Mesendoderm (in vitro differentiated cells): Measurements from ENCODE around the gene NR4A1.

Experiments
- DNase-seq: peaks from one replicate; pipeline ENCODE4 v3.0.0; 2013
- H2AK5ac ChIP-seq: 2 replicates; pipeline ENCODE4 v1.6.1; 2013; ENCODE audit warnings: low read length, inconsistent platforms
- H2BK120ac ChIP-seq: 2 replicates; pipeline ENCODE4 v1.6.1; 2013; ENCODE audit warnings: low read depth, mild to moderate bottlenecking, low read length, moderate library complexity, mixed read lengths
- H2BK15ac ChIP-seq: replicated peaks from 2 replicates; pipeline ENCODE4 v1.6.1; 2013; ENCODE audit warnings: low read depth, mild to moderate bottlenecking, moderate library complexity
- H2BK5ac ChIP-seq: 2 replicates; pipeline ENCODE4 v1.6.1; 2013; ENCODE audit warnings: low read length, inconsistent platforms
- H3K18ac ChIP-seq: 2 replicates; pipeline ENCODE4 v1.6.1; 2013; ENCODE audit warnings: mild to moderate bottlenecking, low read length, mixed read lengths
- H3K23ac ChIP-seq: one replicate; pipeline ENCODE4 v1.6.1; 2013; ENCODE audit warnings: low read length
- H3K27ac ChIP-seq: 2 replicates; pipeline ENCODE4 v1.5.1; 2013; ENCODE audit warnings: low read depth, mild to moderate bottlenecking, inconsistent platforms, low read length, moderate library complexity
- H3K27me3 ChIP-seq: 2 replicates; pipeline ENCODE4 v1.6.1; 2013; ENCODE audit warnings: low read length, control low read depth, mild to moderate bottlenecking, inconsistent platforms; ENCODE audit not compliant: insufficient read depth, poor library complexity
- H3K36me3 ChIP-seq: 2 replicates; pipeline ENCODE4 v1.6.1; 2013; ENCODE audit warnings: low read length, inconsistent platforms; ENCODE audit not compliant: control insufficient read depth, insufficient read depth
- H3K4ac ChIP-seq: one replicate; pipeline ENCODE4 v1.6.1; 2013; ENCODE audit warnings: low read depth, mild to moderate bottlenecking, low read length, moderate library complexity
- H3K4me1 ChIP-seq: 2 replicates; pipeline ENCODE4 v1.6.1; 2013; ENCODE audit warnings: low read depth, low read length, inconsistent platforms; ENCODE audit not compliant: control insufficient read depth
- H3K4me2 ChIP-seq: 2 replicates; pipeline ENCODE4 v1.6.1; 2013; ENCODE audit warnings: low read length
- H3K4me3 ChIP-seq: 2 replicates; pipeline ENCODE4 v1.5.1; 2013; ENCODE audit warnings: mild to moderate bottlenecking, low read length
- H3K56ac ChIP-seq: one replicate; pipeline ENCODE4 v1.6.1; 2013; ENCODE audit warnings: low read length
- H3K79me1 ChIP-seq: 2 replicates; pipeline ENCODE4 v1.6.1; 2013; ENCODE audit warnings: low read length, inconsistent platforms
- H3K79me2 ChIP-seq: 2 replicates; pipeline ENCODE4 v1.6.1; 2013; ENCODE audit warnings: mild to moderate bottlenecking, low read length; ENCODE audit not compliant: control insufficient read depth, insufficient read depth
- H3K9ac ChIP-seq: 2 replicates; pipeline ENCODE4 v1.6.1; 2013; ENCODE audit warnings: low read length, inconsistent platforms
- H4K5ac ChIP-seq: one replicate; pipeline ENCODE4 v1.6.1; 2013; ENCODE audit warnings: low read length
- H4K8ac ChIP-seq: one replicate; pipeline ENCODE4 v1.6.1; 2013; ENCODE audit warnings: low read depth, mild to moderate bottlenecking, control low read depth, low read length, moderate library complexity
- WGBS: extraction: QIAGEN DNeasy Blood & Tissue Kit; methylation state at CpG from one replicate; pipeline ENCODE4 v1.1.7; 2013; ENCODE audit warnings: low lambda C conversion rate, missing lambda C conversion rate; ENCODE audit not compliant: insufficient coverage; ENCODE audit errors: extremely low coverage; 5-methylcytosine and 5-hydroxymethylcytosine counted together

The NR4A1 gene

DNA sequence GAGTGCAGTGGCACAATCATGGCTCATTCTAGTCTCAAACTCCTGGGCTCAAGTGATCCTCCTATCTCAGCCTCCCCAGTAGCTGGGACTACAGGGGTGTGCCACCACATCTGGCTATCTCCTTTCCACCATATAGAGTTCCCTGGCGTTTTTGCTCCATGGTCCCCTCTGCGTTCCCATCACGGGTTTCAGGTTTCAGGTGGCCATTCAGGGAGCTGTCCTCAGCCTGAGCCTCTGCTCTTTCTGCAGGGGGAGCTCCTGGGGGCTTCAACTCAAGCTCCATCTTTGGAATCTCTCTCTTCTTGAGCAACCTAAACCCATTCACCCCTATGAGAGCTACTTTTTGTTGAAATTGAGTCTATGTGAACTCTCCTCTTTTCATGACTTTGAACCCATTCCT lies 39.8 kb downstream of the NR4A1 start:
- Histone ChIP-seq H4K5ac (no peak overlapping the region), H3K4me2 (no peak overlapping the region), H2AK5ac (no peak overlapping the region), H3K79me2 (no peaks in the 10 kb centered on the region), H2BK120ac (no peak overlapping the region), H3K79me1 (no peaks in the 10 kb centered on the region), H3K36me3 (no peaks in the 10 kb centered on the region), H3K4me3 (no peak overlapping the region), H3K27me3 (no peaks in the 10 kb centered on the region), H3K56ac (no peak overlapping the region), H3K4ac (no peak overlapping the region), H3K9ac (no peak overlapping the region), H2BK15ac (no peak overlapping the region), H2BK5ac (no peak overlapping the region), H3K23ac (no peak overlapping the region), H3K18ac (no peak overlapping the region), H3K4me1 (no peaks in the 10 kb centered on the region), H4K8ac (no peak overlapping the region), H3K27ac (no peak overlapping the region)
- WGBS, result no CpG with 5 or more reads among the region's 3 CpGs
- no peak for DNase-seq

DNA sequence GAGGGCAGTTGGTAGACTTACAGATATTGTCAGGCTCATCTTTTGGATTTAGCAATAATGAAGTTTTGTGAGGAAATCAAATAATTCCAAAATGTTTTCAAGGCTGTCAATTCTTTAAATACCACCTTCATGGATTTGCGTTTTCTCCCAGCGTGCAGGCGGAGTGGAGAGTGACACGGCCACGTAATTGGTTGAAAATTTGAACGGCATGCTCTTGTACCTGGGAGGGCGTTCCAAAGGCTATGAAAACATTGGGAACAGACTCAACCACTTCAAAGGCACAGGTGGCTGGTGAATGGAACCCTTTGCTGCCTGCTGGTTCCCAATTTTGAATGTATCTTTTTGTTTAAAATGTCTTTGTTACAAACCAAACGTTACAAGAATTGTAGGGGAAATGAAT lies 40.6 kb downstream of the NR4A1 start:
- no peak overlapping the region for H2AK5ac ChIP-seq
- no peak overlapping the region for H2BK120ac ChIP-seq
- DNase-seq, result no peak
- no peaks in the 10 kb centered on the region for H3K36me3 ChIP-seq
- no peak overlapping the region for H3K9ac ChIP-seq
- H2BK5ac ChIP-seq, result no peak overlapping the region
- no peaks in the 10 kb centered on the region for H3K79me2 ChIP-seq
- no peak overlapping the region for H3K56ac ChIP-seq
- H3K4ac ChIP-seq, result no peak overlapping the region
- H2BK15ac ChIP-seq, result no peak overlapping the region
- no peaks in the 10 kb centered on the region for H3K27me3 ChIP-seq
- no peak overlapping the region for H3K4me2 ChIP-seq
- no CpG with 5 or more reads among the region's 8 CpGs for WGBS
- no peak overlapping the region for H3K4me3 ChIP-seq
- no peak overlapping the region for H3K27ac ChIP-seq
- H4K5ac ChIP-seq, result no peak overlapping the region
- H4K8ac ChIP-seq, result no peak overlapping the region
- H3K23ac ChIP-seq, result no peak overlapping the region
- H3K4me1 ChIP-seq, result no peaks in the 10 kb centered on the region
- H3K18ac ChIP-seq, result no peak overlapping the region
- no peaks in the 10 kb centered on the region for H3K79me1 ChIP-seq

DNA sequence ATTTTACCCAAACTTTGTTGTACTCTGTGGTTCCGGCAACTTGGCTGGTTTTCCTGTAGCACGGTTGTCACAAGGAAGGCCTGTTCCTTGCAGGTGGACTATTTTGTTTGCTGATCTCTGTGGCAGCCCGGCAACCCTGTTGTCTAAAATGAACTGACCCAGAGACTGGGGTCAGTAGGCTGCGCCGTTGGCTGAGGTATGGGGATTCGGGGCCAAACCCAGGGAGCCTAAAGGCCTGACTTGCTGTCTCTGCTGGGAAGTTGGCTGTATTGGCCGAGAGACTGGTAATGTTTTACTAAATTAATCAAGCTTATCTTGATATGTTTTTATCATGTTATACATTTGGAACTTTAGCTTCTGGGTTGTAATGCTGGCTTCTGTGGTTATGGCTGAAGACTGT lies 42.1 kb downstream of the NR4A1 start:
- WGBS, result no CpG with 5 or more reads among the region's 7 CpGs
- no peak overlapping the region for H2BK5ac ChIP-seq
- H2BK120ac ChIP-seq, result no peak overlapping the region
- H3K79me1 ChIP-seq, result no peaks in the 10 kb centered on the region
- H4K5ac ChIP-seq, result no peak overlapping the region
- H4K8ac ChIP-seq, result no peak overlapping the region
- H3K4ac ChIP-seq, result no peak overlapping the region
- H3K27ac ChIP-seq, result no peak overlapping the region
- no peaks in the 10 kb centered on the region for H3K79me2 ChIP-seq
- H3K36me3 ChIP-seq, result no peaks in the 10 kb centered on the region
- no peak overlapping the region for H3K4me3 ChIP-seq
- no peak overlapping the region for H2BK15ac ChIP-seq
- no peak overlapping the region for H3K9ac ChIP-seq
- H3K56ac ChIP-seq, result no peak overlapping the region
- H3K18ac ChIP-seq, result no peak overlapping the region
- no peaks in the 10 kb centered on the region for H3K4me1 ChIP-seq
- H3K23ac ChIP-seq, result no peak overlapping the region
- no peak overlapping the region for H3K4me2 ChIP-seq
- H3K27me3 ChIP-seq, result no peaks in the 10 kb centered on the region
- no peak for DNase-seq
- H2AK5ac ChIP-seq, result no peak overlapping the region

- H3K56ac ChIP-seq, result no peak overlapping the region
- H3K4me3 ChIP-seq, result no peak overlapping the region
- H2AK5ac ChIP-seq, result no peak overlapping the region
- H3K4ac ChIP-seq, result no peak overlapping the region
- H3K18ac ChIP-seq, result no peak overlapping the region
- H4K8ac ChIP-seq, result no peak overlapping the region
- H3K4me2 ChIP-seq, result no peak overlapping the region
- no peaks in the 10 kb centered on the region for H3K79me2 ChIP-seq
- no peak overlapping the region for H2BK120ac ChIP-seq
- H3K4me1 ChIP-seq, result no peaks in the 10 kb centered on the region
- no peaks in the 10 kb centered on the region for H3K36me3 ChIP-seq
- H3K79me1 ChIP-seq, result no peaks in the 10 kb centered on the region
- H3K23ac ChIP-seq, result no peak overlapping the region
- H4K5ac ChIP-seq, result no peak overlapping the region
- no peak overlapping the region for H3K27ac ChIP-seq
- no peak overlapping the region for H3K9ac ChIP-seq
- DNase-seq, result no peak
- H2BK5ac ChIP-seq, result no peak overlapping the region
- WGBS, result 100% methylated on average over 4 of the region's 15 CpGs
- H2BK15ac ChIP-seq, result no peak overlapping the region
- H3K27me3 ChIP-seq, result no peaks in the 10 kb centered on the region
Observed at GRCh38 chr12:52096332-52097044, 45.2 kb downstream of the NR4A1 start.

GRCh38 chr12:52097045-52097666 lies 45.9 kb downstream of the NR4A1 start:
- no peak overlapping the region for H3K56ac ChIP-seq
- H2BK120ac ChIP-seq, result no peak overlapping the region
- no peak overlapping the region for H4K5ac ChIP-seq
- no peak overlapping the region for H3K4me2 ChIP-seq
- H3K18ac ChIP-seq, result no peak overlapping the region
- no peaks in the 10 kb centered on the region for H3K79me2 ChIP-seq
- H3K79me1 ChIP-seq, result no peaks in the 10 kb centered on the region
- no peaks in the 10 kb centered on the region for H3K27me3 ChIP-seq
- no peak overlapping the region for H3K9ac ChIP-seq
- H3K36me3 ChIP-seq, result no peaks in the 10 kb centered on the region
- no peak for DNase-seq
- H3K4ac ChIP-seq, result no peak overlapping the region
- no peak overlapping the region for H3K27ac ChIP-seq
- H2BK5ac ChIP-seq, result no peak overlapping the region
- H3K23ac ChIP-seq, result no peak overlapping the region
- no peak overlapping the region for H2BK15ac ChIP-seq
- no peaks in the 10 kb centered on the region for H3K4me1 ChIP-seq
- H2AK5ac ChIP-seq, result no peak overlapping the region
- no peak overlapping the region for H3K4me3 ChIP-seq
- no peak overlapping the region for H4K8ac ChIP-seq
- WGBS, result no CpG with 5 or more reads among the region's 21 CpGs
